OCI-LY7 (cell line): Measurements from ENCODE around the gene SHF.

Experiments used
- CTCF ChIP-seq: fragments of 200-600 bp; sonication (generic); conservative IDR thresholded peaks from 2 replicates; pipeline ENCODE4 v1.5.1; 2014; ENCODE audit warnings: mild to moderate bottlenecking, antibody characterized with exemption, low read length, moderate library complexity, mixed read lengths
- EZH2phosphoT487 ChIP-seq: fragments of 200-600 bp; sonication (generic); IDR thresholded peaks from 2 replicates; pipeline ENCODE4 v1.6.1; 2018; ENCODE audit warnings: low read depth, borderline replicate concordance, mild to moderate bottlenecking, mixed run types, antibody characterized with exemption, low read length, moderate library complexity, mixed read lengths

- TF ChIP-seq CTCF (no peak), EZH2phosphoT487 (no peak)
Measured at GRCh38 chr15:45155739-45156138, 32.0 kb downstream of the SHF start.
